ENCODE measurements around the gene TMEM229B. TPM values are rescaled to one million over a fixed set of nuclear protein-coding genes. Genes with fewer than 3 reads are reported as not detected.

Gene TMEM229B
- total RNA-seq, 1 experiment from 2014 or later: 0.71 TPM

DNA sequence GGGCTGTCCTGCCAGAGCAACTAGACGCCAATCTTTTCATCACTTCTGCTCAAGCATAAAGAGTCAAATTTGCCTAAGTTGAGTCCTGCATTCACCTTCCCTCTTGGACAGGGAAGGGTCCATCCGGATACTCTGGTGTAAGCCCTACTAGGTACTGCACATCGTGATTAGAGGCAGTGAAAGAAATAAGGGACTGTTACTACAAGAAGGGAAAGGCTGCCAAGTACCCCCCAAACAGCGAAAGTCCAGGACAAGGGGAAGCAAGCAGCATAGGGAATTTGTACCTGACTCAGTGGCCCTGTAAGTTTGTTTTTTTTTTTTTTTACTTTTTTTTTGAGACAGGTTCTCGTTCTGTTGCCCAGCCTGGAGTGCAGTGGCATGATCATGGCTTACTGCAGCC lies 30.9 kb upstream of the TMEM229B start:
- ChIA-PET POLR2A (no interaction called here), RAD21 (ENCODE audit: low non-redundant PET in 1 of 2, low total read pairs in 2 of 2, uncharacterized antibody in 2 of 2, unreplicated experiment in 2 of 2) (interaction anchor here in 1 of 2 experiments (0.6 kb wide), 1 partner anchor 44 kb away, joined by 5 read pairs; no protein-coding TSS in a partner anchor), CTCF (no interaction called here)
- H3K4me1 ChIP-seq (ENCODE audit: control insufficient read depth in 1 of 2, insufficient read depth in 2 of 2, low read length in 2 of 2): peaks cover 2 to 11% of the 10 kb centered on the region in 2 experiments; a peak in 3 of 4 replicates
- ATAC-seq: no peak
- no peaks in the 10 kb centered on the region for H3K9me2 ChIP-seq (ENCODE audit: insufficient read depth)
- DNase-seq (ENCODE audit: low read depth, low spot score): no peak
- intact Hi-C loops (cut with micrococcal nuclease): no loop called here
- H3K79me2 ChIP-seq (ENCODE audit: insufficient read depth, low read length): no peaks in the 10 kb centered on the region
- H3K4me2 ChIP-seq (ENCODE audit: low read length): no peak overlapping the region
- no peaks in the 10 kb centered on the region for H3K9me3 ChIP-seq (ENCODE audit: control insufficient read depth in 1 of 2, insufficient read depth in 1 of 2, low read depth in 1 of 2, low read length in 2 of 2)
- H3K4me3 ChIP-seq (replicated peaks in 1 of 2; ENCODE audit: low read depth in 1 of 2, low read length in 2 of 2): no peak overlapping the region
- no peak overlapping the region for H3K27ac ChIP-seq (ENCODE audit: low read depth, low read length)
- peaks cover 24% of the 10 kb centered on the region; the same call in 1 of the 2 replicates for H3K27me3 ChIP-seq (ENCODE audit: insufficient read depth, low read length)
- no peak overlapping the region for H2AFZ ChIP-seq (ENCODE audit: low read depth, low read length, poor library complexity, severe bottlenecking)
- H3K9ac ChIP-seq (ENCODE audit: low read length): no peak overlapping the region
- no TSS peak for BruUV-seq (replicated peaks)
- TF ChIP-seq, protein P1, sequence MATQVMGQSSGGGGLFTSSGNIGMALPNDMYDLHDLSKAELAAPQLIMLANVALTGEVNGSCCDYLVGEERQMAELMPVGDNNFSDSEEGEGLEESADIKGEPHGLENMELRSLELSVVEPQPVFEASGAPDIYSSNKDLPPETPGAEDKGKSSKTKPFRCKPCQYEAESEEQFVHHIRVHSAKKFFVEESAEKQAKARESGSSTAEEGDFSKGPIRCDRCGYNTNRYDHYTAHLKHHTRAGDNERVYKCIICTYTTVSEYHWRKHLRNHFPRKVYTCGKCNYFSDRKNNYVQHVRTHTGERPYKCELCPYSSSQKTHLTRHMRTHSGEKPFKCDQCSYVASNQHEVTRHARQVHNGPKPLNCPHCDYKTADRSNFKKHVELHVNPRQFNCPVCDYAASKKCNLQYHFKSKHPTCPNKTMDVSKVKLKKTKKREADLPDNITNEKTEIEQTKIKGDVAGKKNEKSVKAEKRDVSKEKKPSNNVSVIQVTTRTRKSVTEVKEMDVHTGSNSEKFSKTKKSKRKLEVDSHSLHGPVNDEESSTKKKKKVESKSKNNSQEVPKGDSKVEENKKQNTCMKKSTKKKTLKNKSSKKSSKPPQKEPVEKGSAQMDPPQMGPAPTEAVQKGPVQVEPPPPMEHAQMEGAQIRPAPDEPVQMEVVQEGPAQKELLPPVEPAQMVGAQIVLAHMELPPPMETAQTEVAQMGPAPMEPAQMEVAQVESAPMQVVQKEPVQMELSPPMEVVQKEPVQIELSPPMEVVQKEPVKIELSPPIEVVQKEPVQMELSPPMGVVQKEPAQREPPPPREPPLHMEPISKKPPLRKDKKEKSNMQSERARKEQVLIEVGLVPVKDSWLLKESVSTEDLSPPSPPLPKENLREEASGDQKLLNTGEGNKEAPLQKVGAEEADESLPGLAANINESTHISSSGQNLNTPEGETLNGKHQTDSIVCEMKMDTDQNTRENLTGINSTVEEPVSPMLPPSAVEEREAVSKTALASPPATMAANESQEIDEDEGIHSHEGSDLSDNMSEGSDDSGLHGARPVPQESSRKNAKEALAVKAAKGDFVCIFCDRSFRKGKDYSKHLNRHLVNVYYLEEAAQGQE (IDR thresholded peaks at IDR 0.05; ENCODE audit: low read depth): no peak
- no peak for TF ChIP-seq EZH2phosphoT487 (IDR thresholded peaks at IDR 0.05; ENCODE audit: borderline replicate concordance)
- no peaks in the 10 kb centered on the region for H3K36me3 ChIP-seq (ENCODE audit: control insufficient read depth in 1 of 2, insufficient read depth in 2 of 2, low read length in 2 of 2)
- H4K20me1 ChIP-seq (ENCODE audit: insufficient read depth): no peaks in the 10 kb centered on the region

DNA sequence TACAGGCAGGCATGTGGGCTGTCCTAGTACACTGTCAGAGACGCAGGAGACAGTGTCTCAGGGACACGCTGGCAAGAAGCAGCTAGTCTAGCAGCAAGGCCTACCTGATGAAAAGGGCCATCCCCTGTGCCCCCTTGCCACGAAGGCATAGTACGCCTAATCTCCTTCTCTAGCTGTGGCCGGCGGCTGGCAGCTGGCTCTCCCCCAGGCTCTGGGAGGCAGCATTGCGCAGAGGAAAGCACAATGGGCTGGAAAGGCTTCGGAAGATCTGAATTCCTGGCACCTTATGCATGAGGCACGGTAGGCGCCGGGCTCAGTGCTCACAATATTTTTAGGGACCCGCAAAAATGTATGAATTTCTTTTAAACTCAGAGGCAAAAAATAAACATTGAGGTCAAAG lies 28.6 kb upstream of the TMEM229B start:
- TF ChIP-seq CEBPB (IDR thresholded peaks at IDR 0.05; ENCODE audit: low read depth): no peak
- TF ChIP-seq SRF (IDR thresholded peaks at IDR 0.05; ENCODE audit: low read depth): no peak
- TF ChIP-seq EGR1 (IDR thresholded peaks at IDR 0.05; ENCODE audit: low read depth): no peak
- TF ChIP-seq SIN3A (IDR thresholded peaks at IDR 0.05; ENCODE audit: low read depth): no peak
- TF ChIP-seq, protein P2, sequence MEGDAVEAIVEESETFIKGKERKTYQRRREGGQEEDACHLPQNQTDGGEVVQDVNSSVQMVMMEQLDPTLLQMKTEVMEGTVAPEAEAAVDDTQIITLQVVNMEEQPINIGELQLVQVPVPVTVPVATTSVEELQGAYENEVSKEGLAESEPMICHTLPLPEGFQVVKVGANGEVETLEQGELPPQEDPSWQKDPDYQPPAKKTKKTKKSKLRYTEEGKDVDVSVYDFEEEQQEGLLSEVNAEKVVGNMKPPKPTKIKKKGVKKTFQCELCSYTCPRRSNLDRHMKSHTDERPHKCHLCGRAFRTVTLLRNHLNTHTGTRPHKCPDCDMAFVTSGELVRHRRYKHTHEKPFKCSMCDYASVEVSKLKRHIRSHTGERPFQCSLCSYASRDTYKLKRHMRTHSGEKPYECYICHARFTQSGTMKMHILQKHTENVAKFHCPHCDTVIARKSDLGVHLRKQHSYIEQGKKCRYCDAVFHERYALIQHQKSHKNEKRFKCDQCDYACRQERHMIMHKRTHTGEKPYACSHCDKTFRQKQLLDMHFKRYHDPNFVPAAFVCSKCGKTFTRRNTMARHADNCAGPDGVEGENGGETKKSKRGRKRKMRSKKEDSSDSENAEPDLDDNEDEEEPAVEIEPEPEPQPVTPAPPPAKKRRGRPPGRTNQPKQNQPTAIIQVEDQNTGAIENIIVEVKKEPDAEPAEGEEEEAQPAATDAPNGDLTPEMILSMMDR (IDR thresholded peaks at IDR 0.05 in 2 of 3, conservative IDR thresholded peaks at IDR 0.05 in 1 of 3; ENCODE audit: borderline replicate concordance in 1 of 3, insufficient read depth in 1 of 3, low read depth in 2 of 3, low read length in 2 of 3): peak in 2 of 3 experiments; percentile 9 to 19; a peak in 2 of 6 replicates
- TF ChIP-seq YY1 (IDR thresholded peaks at IDR 0.05; ENCODE audit: extremely low read depth, insufficient replicate concordance, low read depth, low read length): no peak
- TF ChIP-seq RAD21 (IDR thresholded peaks at IDR 0.05; ENCODE audit: low read depth): peak; percentile 51
- no peak for TF ChIP-seq JUND (IDR thresholded peaks at IDR 0.05)
- TF ChIP-seq TCF7L2 (IDR thresholded peaks at IDR 0.05; ENCODE audit: borderline replicate concordance, extremely low read depth, insufficient read depth, insufficient read length): no peak
- no peak for TF ChIP-seq EZH2phosphoT487 (IDR thresholded peaks at IDR 0.05; ENCODE audit: borderline replicate concordance)
- TF ChIP-seq POLR2A (IDR thresholded peaks at IDR 0.05; ENCODE audit: borderline replicate concordance, extremely low read depth, insufficient read depth, insufficient read length): no peak
- no peak for TF ChIP-seq SP1 (IDR thresholded peaks at IDR 0.05; ENCODE audit: low read depth)
- TF ChIP-seq, protein P3, sequence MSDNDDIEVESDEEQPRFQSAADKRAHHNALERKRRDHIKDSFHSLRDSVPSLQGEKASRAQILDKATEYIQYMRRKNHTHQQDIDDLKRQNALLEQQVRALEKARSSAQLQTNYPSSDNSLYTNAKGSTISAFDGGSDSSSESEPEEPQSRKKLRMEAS (IDR thresholded peaks at IDR 0.05): no peak
- H2AFZ ChIP-seq (ENCODE audit: low read depth, low read length, poor library complexity, severe bottlenecking): no peak overlapping the region
- H3K27me3 ChIP-seq (ENCODE audit: insufficient read depth, low read length): peaks cover 9% of the 10 kb centered on the region; the same call in 1 of the 2 replicates
- CTCF ChIA-PET: interaction anchor here (0.8 to 2.8 kb wide), 3 partner anchors 9 to 187 kb away, joined by 4 to 20 read pairs (median 5); no protein-coding TSS in a partner anchor
- H3K9ac ChIP-seq (ENCODE audit: low read length): no peak overlapping the region
- H3K27ac ChIP-seq (ENCODE audit: low read depth, low read length): no peak overlapping the region
- H3K9me2 ChIP-seq (ENCODE audit: insufficient read depth): no peaks in the 10 kb centered on the region
- POLR2A ChIA-PET: interaction anchor here (0.7 kb wide), 1 partner anchor 16 kb away, joined by 3 read pairs; the partner anchor contains the start of gene PLEKHH1
- DNase-seq (ENCODE audit: low read depth, low spot score): no peak
- H3K36me3 ChIP-seq (ENCODE audit: control insufficient read depth in 1 of 2, insufficient read depth in 2 of 2, low read length in 2 of 2): no peaks in the 10 kb centered on the region
- H3K4me2 ChIP-seq (ENCODE audit: low read length): no peak overlapping the region
- RAD21 ChIA-PET (ENCODE audit: low non-redundant PET in 1 of 2, low total read pairs in 2 of 2, uncharacterized antibody in 2 of 2, unreplicated experiment in 2 of 2): no interaction called here
- intact Hi-C loops (cut with micrococcal nuclease): no loop called here
- no peak overlapping the region for H3K4me3 ChIP-seq (replicated peaks in 1 of 2; ENCODE audit: low read depth in 1 of 2, low read length in 2 of 2)
- no TSS peak for BruUV-seq (replicated peaks)
- no peaks in the 10 kb centered on the region for H4K20me1 ChIP-seq (ENCODE audit: insufficient read depth)
- ATAC-seq: no peak
- H3K79me2 ChIP-seq (ENCODE audit: insufficient read depth, low read length): no peaks in the 10 kb centered on the region
- no peaks in the 10 kb centered on the region for H3K9me3 ChIP-seq (ENCODE audit: control insufficient read depth in 1 of 2, insufficient read depth in 1 of 2, low read depth in 1 of 2, low read length in 2 of 2)
- H3K4me1 ChIP-seq (ENCODE audit: control insufficient read depth in 1 of 2, insufficient read depth in 2 of 2, low read length in 2 of 2): peaks cover 2 to 10% of the 10 kb centered on the region in 2 experiments; a peak in 2 of 4 replicates

Measured in HCT116 (cell line).